A549 (cell line): ENCODE measurements around the gene NRAS. TPM values are rescaled to one million over a fixed set of nuclear protein-coding genes. Genes with fewer than 3 reads are reported as not detected.

Experiments
- ATAC-seq, 2 experiments: fragments of 200-7000 bp in 1 of 2; fragments of >200 bp in 1 of 2; cut with Nextera tagmentation in 1 of 2; cut with Tn5 transposase in 1 of 2; 3 replicates each; pipeline versions ENCODE4 v1.8.0 to v1.9.1; 2018 to 2020; ENCODE audit warnings: mild to moderate bottlenecking in 1 of 2, moderate library complexity in 1 of 2
- CTCF ChIA-PET: fragments of 300-600 bp; sonication (Branson Sonifier 250); formaldehyde crosslinking; extraction: SDS; loops from one replicate; lab custom pipeline; 2021; ENCODE audit warnings: antibody characterized with exemption, inconsistent platforms; lab: Yijun Ruan, JAX
- POLR2A ChIA-PET: fragments of 350-600 bp; formaldehyde crosslinking; extraction: SDS; loops from one replicate; lab custom pipeline; 2021; ENCODE audit warnings: antibody characterized with exemption, inconsistent platforms; lab: Yijun Ruan, JAX
- DNase-seq, 2 experiments: peaks; one replicate each; pipeline versions ENCODE4 v3.0.0 to v3.0.0-alpha.2; 2011 to 2016; ENCODE audit warnings: low read depth in 1 of 2, low spot score in 1 of 2
- FAIRE-seq: peaks from 2 replicates; lab custom pipeline; 2011; peaks lifted over from hg19 to GRCh38; lab: Jason Lieb, UNC
- H3K27ac ChIP-seq, 2 experiments: fragments of >200 bp; sonication (Bioruptor Twin); formaldehyde crosslinking; 3 replicates each; pipeline ENCODE4 v1.5.1; 2016 to 2017
- H3K4me1 ChIP-seq: fragments of >200 bp; sonication (Bioruptor Twin); formaldehyde crosslinking; 3 replicates; pipeline ENCODE4 v1.6.1; 2016
- H3K4me2 ChIP-seq: fragments of >200 bp; sonication (Bioruptor Twin); formaldehyde crosslinking; 3 replicates; pipeline ENCODE4 v1.6.1; 2016
- H3K4me3 ChIP-seq: fragments of >200 bp; sonication (Bioruptor Twin); formaldehyde crosslinking; 3 replicates; pipeline ENCODE4 v1.5.1; 2016
- H3K9me3 ChIP-seq: fragments of >200 bp; sonication (Bioruptor Twin); formaldehyde crosslinking; 3 replicates; pipeline ENCODE4 v1.6.1; 2016
- BHLHE40 ChIP-seq: IDR thresholded peaks from 2 replicates; pipeline ENCODE4 v1.6.1; 2012; ENCODE audit warnings: low read depth, low read length, inconsistent platforms
- CBX2 ChIP-seq: fragments of 200-600 bp; sonication (generic); IDR thresholded peaks from 2 replicates; pipeline ENCODE4 v1.6.1; 2016; ENCODE audit warnings: low read depth, mild to moderate bottlenecking, borderline replicate concordance
- CEBPB ChIP-seq, 2 experiments: fragments of >200 bp in 1 of 2; sonication (Bioruptor Twin) in 1 of 2; formaldehyde crosslinking in 1 of 2; IDR thresholded peaks; 2 replicates each; pipeline ENCODE4 v1.6.1; 2012 to 2016
- EP300 ChIP-seq, 2 experiments: fragments of >200 bp; sonication (Bioruptor Twin); formaldehyde crosslinking; IDR thresholded peaks; 2 replicates in 1 of 2; 3 replicates in 1 of 2; pipeline ENCODE4 v1.6.1; 2016 to 2017
- ESRRA ChIP-seq: fragments of 150-350 bp; IDR thresholded peaks from 2 replicates; pipeline ENCODE4 v1.6.1; 2014; ENCODE audit warnings: mild to moderate bottlenecking, low read length, borderline replicate concordance
- FOSL2 ChIP-seq, 2 experiments: fragments of 450-650 bp in 1 of 2; fragments of >200 bp in 1 of 2; sonication (Bioruptor Twin) in 1 of 2; formaldehyde crosslinking; IDR thresholded peaks; 2 replicates each; pipeline versions ENCODE4 v1.5.0 to v1.6.1; 2016 to 2020; ENCODE audit warnings: mild to moderate bottlenecking in 1 of 2, moderate library complexity in 1 of 2
- FOXS1 ChIP-seq: fragments of 250-450 bp; sonication (Bioruptor Pico); IDR thresholded peaks from 2 replicates; pipeline ENCODE4 v1.5.0; 2020; ENCODE audit warnings: mild to moderate bottlenecking, moderate library complexity
- GATA3 ChIP-seq: IDR thresholded peaks from 2 replicates; pipeline ENCODE4 v1.6.1; 2012; ENCODE audit warnings: borderline replicate concordance
- HEYL ChIP-seq: fragments of 250-450 bp; sonication (Bioruptor Pico); IDR thresholded peaks from 2 replicates; pipeline ENCODE4 v1.8.0; 2021; ENCODE audit warnings: mild to moderate bottlenecking, moderate library complexity
- HOXB13 ChIP-seq: fragments of 250-450 bp; sonication (Bioruptor Pico); IDR thresholded peaks from 2 replicates; pipeline ENCODE4 v1.5.0; 2020; ENCODE audit warnings: low read depth, mild to moderate bottlenecking, moderate library complexity
- KDM5A ChIP-seq: fragments of 200-600 bp; sonication (generic); IDR thresholded peaks from 2 replicates; pipeline ENCODE4 v1.6.1; 2016; ENCODE audit warnings: antibody characterized with exemption, mild to moderate bottlenecking
- MAX ChIP-seq: IDR thresholded peaks from 2 replicates; pipeline ENCODE4 v1.6.1; 2012
- MAZ ChIP-seq: fragments of 150-350 bp; IDR thresholded peaks from 2 replicates; pipeline ENCODE4 v1.6.1; 2014; ENCODE audit warnings: antibody characterized with exemption, low read depth, low read length, borderline replicate concordance
- MYC ChIP-seq: IDR thresholded peaks from 2 replicates; pipeline ENCODE4 v1.6.1; 2012; ENCODE audit warnings: mild to moderate bottlenecking, inconsistent platforms, low read length, improper control_type of control experiment, borderline replicate concordance
- NFE2L2 ChIP-seq: fragments of 150-350 bp; conservative IDR thresholded peaks from 2 replicates; pipeline ENCODE4 v1.6.1; 2014; ENCODE audit warnings: low read length
- POLR2A ChIP-seq: IDR thresholded peaks from 2 replicates; pipeline ENCODE4 v1.6.1; 2012; ENCODE audit warnings: mild to moderate bottlenecking, low read length
- POLR2AphosphoS2 ChIP-seq: conservative IDR thresholded peaks from 2 replicates; pipeline ENCODE4 v1.6.1; 2012; ENCODE audit warnings: low read length, improper control_type of control experiment, inconsistent platforms
- RARB ChIP-seq: fragments of 250-450 bp; sonication (Bioruptor Pico); IDR thresholded peaks from 2 replicates; pipeline ENCODE4 v1.8.0; 2021; ENCODE audit warnings: mild to moderate bottlenecking, moderate library complexity
- SMC3 ChIP-seq: fragments of >200 bp; sonication (Bioruptor Twin); formaldehyde crosslinking; IDR thresholded peaks from 3 replicates; pipeline ENCODE4 v1.6.1; 2018; ENCODE audit warnings: inconsistent platforms
- SREBF2 ChIP-seq: fragments of 450-650 bp; IDR thresholded peaks from 2 replicates; pipeline ENCODE4 v1.6.1; 2014; ENCODE audit warnings: mild to moderate bottlenecking, moderate library complexity
- TP53 ChIP-seq: fragments of 250-450 bp; sonication (Bioruptor Pico); IDR thresholded peaks from 2 replicates; pipeline ENCODE4 v1.5.0; 2021; ENCODE audit warnings: mild to moderate bottlenecking, moderate library complexity
- USF2 ChIP-seq: fragments of 450-650 bp; IDR thresholded peaks from 2 replicates; pipeline ENCODE4 v1.6.1; 2014; ENCODE audit warnings: antibody characterized with exemption
- ZSCAN20 ChIP-seq: fragments of 250-450 bp; sonication (Bioruptor Pico); IDR thresholded peaks from 2 replicates; pipeline ENCODE4 v1.8.0; 2022; ENCODE audit warnings: mild to moderate bottlenecking, moderate library complexity
- WGBS: methylation state at CpG from one replicate; pipeline ENCODE4 v1.1.6; 2017; ENCODE audit errors: missing lambda C conversion rate; 5-methylcytosine and 5-hydroxymethylcytosine counted together
- polyA plus RNA-seq, 4 experiments: library from polyadenylated mRNA; depleted of rRNA in 3 of 4; stranded (reverse); fragments of >200 nt; fragmentation: RNase III in 1 of 4; extraction: RNeasy Plus Mini Kit Qiagen cat#74134 plus additional on column Dnase treatment in 1 of 4; gene quantifications; 2 replicates in 3 of 4; 3 replicates in 1 of 4; pipeline ENCODE4 v1.2.3, GENCODE V29; 2011 to 2017
- TF ChIP-seq, protein P1 (sequence below): fragments of >200 bp; sonication (Bioruptor Twin); formaldehyde crosslinking; IDR thresholded peaks from 3 replicates; pipeline ENCODE4 v1.6.1; 2016
- TF ChIP-seq, protein P2 (sequence below): fragments of 200-600 bp; sonication (generic); IDR thresholded peaks from 2 replicates; pipeline ENCODE4 v1.6.1; 2016; ENCODE audit warnings: antibody characterized with exemption, mild to moderate bottlenecking, moderate library complexity
- TF ChIP-seq, protein P3 (sequence below): IDR thresholded peaks from 2 replicates; pipeline ENCODE4 v1.6.1; 2012

The NRAS gene
- polyA plus RNA-seq, 2 of the 4 experiments (the other 2 are of a cell fraction): 28.7 to 52.2 TPM

GRCh38 chr1:114753143-114753542, 36.6 kb upstream of the NRAS start (continued):
- no peak for TF ChIP-seq SREBF2

GRCh38 chr1:114750780-114751179, 34.2 kb upstream of the NRAS start:
- no peak for ATAC-seq
- no peak for FAIRE-seq
- 92% methylated on average over 5 of the region's 5 CpGs for WGBS
- no peak for DNase-seq
- Histone ChIP-seq H3K4me3 (no peak overlapping the region), H3K9me3 (no peaks in the 10 kb centered on the region), H3K27ac (no peak overlapping the region), H3K4me2 (no peak overlapping the region), H3K4me1 (peaks cover 23% of the 10 kb centered on the region; the same call in 2 of the 3 replicates)
- ChIA-PET POLR2A (interaction anchor here (1.4 kb wide), 1 partner anchor 30 kb away, joined by 5 read pairs; the partner anchor contains the start of gene SIKE1), CTCF (interaction anchor here (1.2 kb wide), 1 partner anchor 9 kb away, joined by 3 read pairs; no protein-coding TSS in a partner anchor)
- TF ChIP-seq NFE2L2 (no peak), EP300 (IDR thresholded peaks at IDR 0.05) (no peak), KDM5A (no peak), FOSL2 (IDR thresholded peaks at IDR 0.05) (no peak), FOSL2 (CRISPR knock-in tag; IDR thresholded peaks at IDR 0.05) (no peak), MAZ (no peak), FOXS1 (no peak), POLR2A (no peak), MAX (no peak), POLR2AphosphoS2 (no peak)
- TF ChIP-seq, protein P1, sequence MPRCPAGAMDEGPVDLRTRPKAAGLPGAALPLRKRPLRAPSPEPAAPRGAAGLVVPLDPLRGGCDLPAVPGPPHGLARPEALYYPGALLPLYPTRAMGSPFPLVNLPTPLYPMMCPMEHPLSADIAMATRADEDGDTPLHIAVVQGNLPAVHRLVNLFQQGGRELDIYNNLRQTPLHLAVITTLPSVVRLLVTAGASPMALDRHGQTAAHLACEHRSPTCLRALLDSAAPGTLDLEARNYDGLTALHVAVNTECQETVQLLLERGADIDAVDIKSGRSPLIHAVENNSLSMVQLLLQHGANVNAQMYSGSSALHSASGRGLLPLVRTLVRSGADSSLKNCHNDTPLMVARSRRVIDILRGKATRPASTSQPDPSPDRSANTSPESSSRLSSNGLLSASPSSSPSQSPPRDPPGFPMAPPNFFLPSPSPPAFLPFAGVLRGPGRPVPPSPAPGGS: no peak

DNA sequence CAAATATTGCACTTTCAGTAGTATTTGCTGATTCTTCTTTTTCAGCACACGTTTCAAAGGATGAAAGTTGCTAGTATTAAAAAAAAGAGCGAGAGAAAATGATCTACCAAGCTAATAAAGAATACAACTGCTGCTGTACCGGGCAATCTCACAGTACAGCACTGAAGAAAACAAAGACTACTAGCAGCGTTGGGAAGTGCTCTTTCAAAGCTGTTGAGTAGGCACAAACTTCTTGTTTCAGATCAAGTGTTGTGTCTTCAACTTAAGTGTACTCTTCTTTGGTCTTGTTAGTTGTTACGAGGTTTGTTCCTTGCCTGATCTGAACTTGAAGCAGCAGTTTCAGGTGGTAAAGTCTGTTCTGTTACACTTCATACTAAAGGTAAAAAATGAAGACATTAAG, 33.3 kb upstream of the NRAS start:
- CTCF ChIA-PET: no interaction called here
- H3K4me1 ChIP-seq: peaks cover 14% of the 10 kb centered on the region; the same call in 2 of the 3 replicates
- no peak overlapping the region for H3K27ac ChIP-seq
- no peak for FAIRE-seq
- no peak overlapping the region for H3K4me3 ChIP-seq
- no peak for TF ChIP-seq USF2
- no peak for TF ChIP-seq HOXB13 (CRISPR knock-in tag)
- no peak for TF ChIP-seq SMC3
- TF ChIP-seq MYC: no peak
- TF ChIP-seq CBX2: no peak
- no peak for TF ChIP-seq HEYL (CRISPR knock-in tag)
- TF ChIP-seq TP53 (CRISPR knock-in tag): no peak
- TF ChIP-seq ESRRA: no peak
- TF ChIP-seq KDM5A: no peak
- TF ChIP-seq NFE2L2: no peak
- TF ChIP-seq GATA3: no peak
- TF ChIP-seq, protein P2, sequence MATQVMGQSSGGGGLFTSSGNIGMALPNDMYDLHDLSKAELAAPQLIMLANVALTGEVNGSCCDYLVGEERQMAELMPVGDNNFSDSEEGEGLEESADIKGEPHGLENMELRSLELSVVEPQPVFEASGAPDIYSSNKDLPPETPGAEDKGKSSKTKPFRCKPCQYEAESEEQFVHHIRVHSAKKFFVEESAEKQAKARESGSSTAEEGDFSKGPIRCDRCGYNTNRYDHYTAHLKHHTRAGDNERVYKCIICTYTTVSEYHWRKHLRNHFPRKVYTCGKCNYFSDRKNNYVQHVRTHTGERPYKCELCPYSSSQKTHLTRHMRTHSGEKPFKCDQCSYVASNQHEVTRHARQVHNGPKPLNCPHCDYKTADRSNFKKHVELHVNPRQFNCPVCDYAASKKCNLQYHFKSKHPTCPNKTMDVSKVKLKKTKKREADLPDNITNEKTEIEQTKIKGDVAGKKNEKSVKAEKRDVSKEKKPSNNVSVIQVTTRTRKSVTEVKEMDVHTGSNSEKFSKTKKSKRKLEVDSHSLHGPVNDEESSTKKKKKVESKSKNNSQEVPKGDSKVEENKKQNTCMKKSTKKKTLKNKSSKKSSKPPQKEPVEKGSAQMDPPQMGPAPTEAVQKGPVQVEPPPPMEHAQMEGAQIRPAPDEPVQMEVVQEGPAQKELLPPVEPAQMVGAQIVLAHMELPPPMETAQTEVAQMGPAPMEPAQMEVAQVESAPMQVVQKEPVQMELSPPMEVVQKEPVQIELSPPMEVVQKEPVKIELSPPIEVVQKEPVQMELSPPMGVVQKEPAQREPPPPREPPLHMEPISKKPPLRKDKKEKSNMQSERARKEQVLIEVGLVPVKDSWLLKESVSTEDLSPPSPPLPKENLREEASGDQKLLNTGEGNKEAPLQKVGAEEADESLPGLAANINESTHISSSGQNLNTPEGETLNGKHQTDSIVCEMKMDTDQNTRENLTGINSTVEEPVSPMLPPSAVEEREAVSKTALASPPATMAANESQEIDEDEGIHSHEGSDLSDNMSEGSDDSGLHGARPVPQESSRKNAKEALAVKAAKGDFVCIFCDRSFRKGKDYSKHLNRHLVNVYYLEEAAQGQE: no peak
- no peak for TF ChIP-seq POLR2AphosphoS2
- no peak for TF ChIP-seq RARB (CRISPR knock-in tag)
- TF ChIP-seq ZSCAN20: no peak
- TF ChIP-seq, protein P3, sequence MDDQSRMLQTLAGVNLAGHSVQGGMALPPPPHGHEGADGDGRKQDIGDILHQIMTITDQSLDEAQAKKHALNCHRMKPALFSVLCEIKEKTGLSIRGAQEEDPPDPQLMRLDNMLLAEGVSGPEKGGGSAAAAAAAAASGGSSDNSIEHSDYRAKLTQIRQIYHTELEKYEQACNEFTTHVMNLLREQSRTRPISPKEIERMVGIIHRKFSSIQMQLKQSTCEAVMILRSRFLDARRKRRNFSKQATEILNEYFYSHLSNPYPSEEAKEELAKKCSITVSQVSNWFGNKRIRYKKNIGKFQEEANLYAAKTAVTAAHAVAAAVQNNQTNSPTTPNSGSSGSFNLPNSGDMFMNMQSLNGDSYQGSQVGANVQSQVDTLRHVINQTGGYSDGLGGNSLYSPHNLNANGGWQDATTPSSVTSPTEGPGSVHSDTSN: no peak
- TF ChIP-seq BHLHE40: no peak
- no peak for TF ChIP-seq CEBPB (IDR thresholded peaks at IDR 0.05)
- TF ChIP-seq, all 56 proteins: peak for 0
- POLR2A ChIA-PET: no interaction called here
- Histone ChIP-seq H3K4me2 (no peak overlapping the region), H3K9me3 (no peaks in the 10 kb centered on the region)
- ATAC-seq (no peak), DNase-seq (no peak)
- 92% methylated on average over 5 of the region's 5 CpGs for WGBS
